ENCODE measurements around the gene PSKH1. TPM values are rescaled to one million over a fixed set of nuclear protein-coding genes. Genes with fewer than 3 reads are reported as not detected.

PSKH1 gene
- total RNA-seq, 5 donors from 2014 or later (not counting 1 experiment from before 2014, with no cell fraction given), result 14.8 to 31.4 (median 28.1) TPM

Other genes with a start within 250 kb of the PSKH1 start
- gene CARMIL2, start 248.1 kb upstream of the PSKH1 start, total RNA-seq, result 100 to 1,000 TPM; 150 to 271 (median 243) TPM
- gene ACD, start 233.0 kb upstream of the PSKH1 start, total RNA-seq, result 10 to 100 TPM; 24.5 to 62.6 (median 53.6) TPM
- gene PARD6A, start 232.3 kb upstream of the PSKH1 start, total RNA-seq, result 10 to 100 TPM in 1 of 5 donors, 1 to 10 TPM in 4; 2.9 to 10.6 (median 7.6) TPM
- 10 to 100 TPM in 3 of 5 donors, 1 to 10 TPM in 2; 4.2 to 12.1 (median 10.1) TPM for gene ENKD1, start 226.5 kb upstream of the PSKH1 start, total RNA-seq
- gene C16orf86, start 226.4 kb upstream of the PSKH1 start, total RNA-seq, result 1 to 10 TPM; 1.9 to 6.7 (median 5.4) TPM
- gene GFOD2, start 173.9 kb upstream of the PSKH1 start, total RNA-seq, result 10 to 100 TPM in 4 of 5 donors, 1 to 10 TPM in 1; 8.5 to 23.2 (median 16.7) TPM
- gene RANBP10, start 86.7 kb upstream of the PSKH1 start, total RNA-seq, result 10 to 100 TPM; 21.9 to 29.3 (median 24.5) TPM
- gene TSNAXIP1, start 86.4 kb upstream of the PSKH1 start, total RNA-seq, result under 1 TPM; 0.30 to 0.45 (median 0.37) TPM
- 10 to 100 TPM; 37.9 to 59.9 (median 55.5) TPM for gene THAP11, start 50.9 kb upstream of the PSKH1 start, total RNA-seq
- 10 to 100 TPM; 37.4 to 55.0 (median 48.3) TPM for gene NUTF2, start 46.3 kb upstream of the PSKH1 start, total RNA-seq
- gene CENPT, start 45.6 kb upstream of the PSKH1 start, total RNA-seq, result 100 to 1,000 TPM in 3 of 5 donors, 10 to 100 TPM in 2; 85.0 to 117 (median 111) TPM
- 100 to 1,000 TPM; 110 to 144 (median 136) TPM for gene EDC4, start 20.2 kb upstream of the PSKH1 start, total RNA-seq
- gene NRN1L, start 8.4 kb upstream of the PSKH1 start, total RNA-seq, result 1 to 10 TPM in 4 of 5 donors, under 1 TPM in 1; 0.72 to 5.3 (median 3.1) TPM
- gene CTRL, start 38.6 kb downstream of the PSKH1 start, total RNA-seq, result 10 to 100 TPM in 4 of 5 donors, 1 to 10 TPM in 1; 9.4 to 14.2 (median 13.2) TPM
- 100 to 1,000 TPM; 118 to 214 (median 165) TPM for gene PSMB10, start 43.6 kb downstream of the PSKH1 start, total RNA-seq
- gene LCAT, start 50.9 kb downstream of the PSKH1 start, total RNA-seq, result 10 to 100 TPM in 4 of 5 donors, 1 to 10 TPM in 1; 9.8 to 20.7 (median 18.7) TPM
- 10 to 100 TPM; 23.3 to 39.6 (median 33.7) TPM for gene SLC12A4, start 75.4 kb downstream of the PSKH1 start, total RNA-seq
- gene DPEP3, start 87.2 kb downstream of the PSKH1 start, total RNA-seq, result 1 to 10 TPM in 4 of 5 donors, under 1 TPM in 1; 0.48 to 1.5 (median 1.1) TPM
- 100 to 1,000 TPM in 3 of 5 donors, 10 to 100 TPM in 2; 51.5 to 122 (median 100) TPM for gene DPEP2, start 106.2 kb downstream of the PSKH1 start, total RNA-seq
- not detected for gene DPEP2NB, start 122.7 kb downstream of the PSKH1 start, total RNA-seq
- gene DDX28, start 130.0 kb downstream of the PSKH1 start, total RNA-seq, result 10 to 100 TPM; 15.5 to 21.0 (median 17.6) TPM
- 10 to 100 TPM; 14.5 to 19.4 (median 15.8) TPM for gene DUS2, start 130.0 kb downstream of the PSKH1 start, total RNA-seq
- gene NFATC3, start 192.1 kb downstream of the PSKH1 start, total RNA-seq, result 100 to 1,000 TPM; 111 to 144 (median 116) TPM

All from T-cell (primary cell).